HG03280 (cell line): ENCODE measurements around the gene LEUTX.
A peak's percentile ranks its signal among the peaks of the same experiment; 100 is the strongest.

ENCODE experiments used
- ATAC-seq: cut with Tn5 transposase; IDR thresholded peaks from one replicate; pipeline ENCODE4 v1.9.1; 2021; ENCODE audit warnings: mild to moderate bottlenecking, moderate library complexity; ENCODE audit not compliant: unreplicated experiment

The LEUTX gene

DNA sequence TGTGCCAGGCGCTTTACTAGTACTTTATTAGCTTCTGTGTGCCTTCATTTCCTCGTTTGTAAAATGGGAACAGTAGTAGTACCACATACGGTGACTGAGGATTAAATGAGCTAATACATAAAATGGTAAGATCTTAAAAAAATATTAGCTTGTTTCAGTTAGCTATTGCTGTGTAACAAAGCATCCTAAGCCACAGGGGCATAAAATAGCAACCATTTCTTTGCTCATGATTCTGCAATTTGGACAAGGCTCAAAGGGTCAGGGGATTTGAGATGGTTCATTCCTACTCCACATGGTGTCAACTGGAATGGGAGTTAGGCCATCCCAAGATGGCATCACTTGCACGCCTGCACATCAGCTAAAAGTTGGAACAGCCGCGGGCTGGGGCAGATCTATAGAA is 42.0 kb downstream of the LEUTX start:
- ATAC-seq, result no peak

DNA sequence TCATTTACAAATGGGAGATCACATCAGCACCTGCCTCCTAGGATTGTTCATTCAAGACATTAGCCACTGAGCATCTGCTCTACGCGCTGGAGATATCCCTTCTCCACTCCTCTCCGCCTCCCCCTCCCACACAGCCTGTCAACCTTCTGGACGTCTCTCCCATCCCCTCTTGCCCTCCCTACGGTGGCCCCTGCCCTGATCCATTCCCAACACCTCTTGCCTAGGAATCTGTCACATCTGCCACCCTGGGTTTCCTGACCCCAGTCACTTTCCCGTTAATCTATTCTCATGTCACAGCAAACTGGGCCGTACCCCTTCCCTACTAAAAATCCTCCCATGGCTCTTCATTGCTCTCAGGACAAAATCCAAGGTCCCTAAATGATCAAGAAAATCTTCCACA is 45.0 kb downstream of the LEUTX start:
- no peak for ATAC-seq

DNA sequence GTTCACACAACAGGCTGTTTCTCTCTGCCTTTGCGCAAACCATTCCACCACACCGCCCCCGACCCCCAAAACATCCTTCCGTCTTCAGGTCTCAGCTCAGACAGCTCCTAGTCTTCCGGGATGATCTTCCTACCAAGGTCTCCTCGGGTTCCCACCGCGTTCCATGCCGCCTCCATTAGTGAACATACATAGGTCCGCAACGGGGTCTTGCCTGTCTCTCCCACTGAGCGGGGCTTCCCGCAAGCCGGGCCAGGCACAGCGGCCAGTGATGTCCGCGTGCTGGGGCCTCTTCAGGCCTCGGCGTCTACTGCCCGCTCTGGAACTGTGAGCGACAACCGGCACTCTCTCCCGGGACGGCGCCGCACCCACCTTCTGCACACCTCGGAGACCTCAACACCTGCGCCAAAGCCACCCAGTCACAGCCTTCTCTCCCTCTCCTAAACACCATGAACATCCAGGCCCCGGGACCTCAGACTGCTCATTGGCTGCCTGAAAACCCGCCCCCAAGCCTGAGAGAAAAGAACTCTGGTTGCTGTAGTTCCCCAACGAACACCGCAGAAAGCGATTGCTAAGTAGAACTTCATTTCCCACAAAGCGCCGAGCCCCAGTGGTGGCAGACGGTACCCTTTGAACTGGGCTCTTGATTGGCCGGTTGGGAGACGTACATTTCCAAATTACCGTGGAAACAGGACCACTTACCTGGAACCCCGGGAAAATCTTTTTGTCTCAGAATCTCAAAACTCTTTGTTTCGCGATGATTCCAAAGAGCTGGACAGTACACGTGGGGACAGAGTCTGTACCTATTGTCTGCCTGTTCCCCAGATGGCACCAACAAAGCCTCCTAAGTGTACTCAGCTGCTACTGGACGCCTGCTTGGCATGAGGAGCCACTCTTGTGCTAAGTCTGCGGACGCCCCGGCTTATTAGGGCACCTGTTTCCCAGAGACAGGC is 45.8 kb downstream of the LEUTX start:
- peak; percentile 91 for ATAC-seq

DNA sequence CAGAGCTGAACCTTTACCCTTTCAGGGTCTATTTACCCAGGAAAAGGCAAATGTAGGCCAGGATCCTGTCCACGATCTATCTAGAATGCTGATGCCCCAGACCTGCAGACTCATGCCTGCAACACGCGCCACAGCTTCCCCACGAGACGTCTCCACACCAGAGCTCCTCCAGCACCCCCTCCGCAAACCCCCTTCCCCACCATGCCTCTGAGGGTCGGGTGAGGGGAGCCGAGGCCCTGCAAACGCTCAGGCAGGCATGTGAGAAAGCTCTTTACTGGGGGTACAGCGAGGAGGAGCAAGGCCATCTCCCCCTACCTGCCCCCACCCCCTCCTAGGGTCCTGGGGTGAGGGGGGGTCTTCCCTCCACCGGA is 46.4 kb downstream of the LEUTX start:
- no peak for ATAC-seq

DNA sequence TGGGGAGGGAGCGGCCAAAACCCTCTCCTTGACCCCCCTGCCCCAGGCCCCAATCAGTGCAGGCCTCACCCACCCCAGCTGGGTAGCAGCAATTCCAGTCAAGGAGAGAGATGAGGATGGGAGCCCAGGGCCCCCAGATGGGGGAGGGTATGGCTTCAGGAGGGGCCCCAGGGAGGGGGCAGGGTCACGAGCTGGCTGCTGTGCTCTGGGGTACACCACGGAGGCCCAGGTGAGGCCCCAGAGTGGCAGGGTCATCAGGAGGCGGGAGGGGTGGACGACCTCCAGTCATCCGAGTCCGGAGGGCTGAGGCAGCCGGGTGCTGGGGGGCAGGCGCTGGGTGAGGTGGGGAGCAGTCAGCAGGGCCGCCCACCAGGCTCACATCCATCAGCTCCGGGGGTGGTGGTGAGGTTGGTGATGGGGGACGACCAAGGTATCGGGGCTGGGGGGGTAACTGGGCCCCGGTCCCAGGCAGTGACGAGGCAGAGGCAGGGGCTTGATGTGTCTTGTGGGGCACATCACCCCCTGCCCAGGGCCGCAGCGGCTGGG is 47.0 kb downstream of the LEUTX start:
- no peak for ATAC-seq

DNA sequence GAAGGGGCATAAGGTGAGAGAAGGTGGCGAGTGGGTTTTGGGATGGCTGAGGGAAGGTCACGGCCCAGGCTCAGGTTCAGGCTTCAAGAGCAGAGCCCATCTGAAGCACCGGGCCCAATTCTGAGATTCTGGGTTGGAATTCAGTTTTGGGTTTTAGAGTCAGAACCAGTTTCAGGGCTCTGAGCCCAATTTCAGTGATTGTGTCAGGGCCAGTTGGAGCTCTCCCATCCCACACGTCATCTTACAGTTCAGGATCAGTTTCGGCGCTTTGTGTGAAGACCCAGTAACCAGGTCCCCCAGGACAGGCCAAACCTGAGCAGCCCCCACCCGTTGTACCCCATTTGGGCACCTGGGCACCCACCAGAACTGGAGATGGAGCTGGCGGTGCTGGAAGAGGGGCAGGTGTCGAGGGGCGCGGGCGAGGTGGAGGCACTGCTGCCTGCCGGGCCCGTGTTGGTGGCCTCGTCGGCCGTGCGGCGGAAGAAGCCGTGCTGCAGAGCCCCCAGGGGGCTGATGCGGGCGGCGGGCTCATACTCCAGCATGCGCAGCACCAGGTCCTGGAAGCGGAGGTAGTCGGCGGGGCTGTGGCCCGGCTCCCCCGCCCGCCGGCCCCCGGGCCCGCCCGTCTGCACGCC is 47.8 kb downstream of the LEUTX start:
- no peak for ATAC-seq

DNA sequence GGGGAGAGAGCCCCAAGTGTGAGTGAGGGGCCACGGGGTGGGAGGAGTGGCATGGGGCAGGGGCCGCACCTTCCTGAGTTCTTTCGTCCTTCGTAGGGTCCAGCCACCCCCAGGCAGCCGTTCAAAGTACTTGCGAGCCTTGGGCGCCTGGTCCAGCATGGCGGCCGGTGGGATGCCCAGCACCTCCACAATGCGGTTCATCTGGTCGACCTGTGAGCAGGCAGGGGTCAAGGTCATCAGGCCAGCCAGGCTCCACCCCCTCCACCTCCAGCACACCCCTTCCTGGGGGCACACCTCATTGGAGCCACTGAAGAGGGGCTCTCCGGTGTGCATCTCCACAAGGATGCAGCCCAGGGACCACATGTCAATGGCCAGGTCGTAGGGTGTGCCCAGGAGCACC is 48.6 kb downstream of the LEUTX start:
- no peak for ATAC-seq

DNA sequence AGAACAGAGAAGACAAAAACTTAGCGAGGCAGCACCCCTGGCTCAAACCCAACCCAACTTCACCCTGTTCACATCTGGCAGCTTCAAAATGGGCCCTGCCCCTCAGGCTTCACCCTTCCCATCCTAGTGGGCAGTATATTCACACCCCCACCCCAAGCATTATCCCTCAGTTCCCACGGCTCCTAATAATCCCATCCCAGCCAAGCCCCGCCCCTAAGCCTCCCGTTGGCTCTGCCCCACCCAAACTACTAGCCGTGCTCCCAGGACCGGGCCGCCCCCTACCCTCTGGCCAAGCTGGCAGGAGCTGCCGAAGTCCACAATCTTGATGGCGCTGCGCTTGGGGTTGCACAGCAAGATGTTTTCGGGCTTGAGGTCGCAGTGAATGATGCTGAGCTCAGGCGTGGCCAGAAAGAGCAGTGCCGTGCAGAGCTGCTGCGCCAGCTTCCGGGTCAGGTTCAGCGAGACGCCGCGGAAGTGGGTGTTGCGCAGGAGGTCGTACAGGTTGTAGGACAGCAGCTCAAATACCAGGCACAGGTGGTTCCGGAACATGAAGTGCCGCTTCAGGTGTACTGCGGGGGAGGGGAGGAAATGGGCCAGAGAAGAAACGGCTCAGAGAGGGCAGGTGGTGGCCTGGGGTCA is 49.5 kb downstream of the LEUTX start:
- no peak for ATAC-seq

DNA sequence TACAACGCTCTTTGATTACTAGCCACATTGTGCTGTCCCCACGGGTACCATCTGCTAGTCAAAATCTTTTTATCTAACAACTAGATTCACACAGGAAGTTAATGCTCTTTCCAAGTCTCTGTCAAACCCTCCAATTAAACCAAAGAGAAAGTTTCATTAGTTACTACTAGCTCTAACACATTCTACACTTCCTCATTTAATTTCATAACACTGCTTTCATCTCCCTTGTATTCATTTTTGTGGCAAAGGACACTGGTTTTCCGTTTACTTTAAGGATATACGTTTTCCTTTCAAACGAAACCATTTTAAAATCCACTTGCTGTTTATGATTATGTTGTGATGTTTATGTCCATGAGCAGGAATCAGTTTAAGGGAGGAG is 50.0 kb downstream of the LEUTX start:
- no peak for ATAC-seq

DNA sequence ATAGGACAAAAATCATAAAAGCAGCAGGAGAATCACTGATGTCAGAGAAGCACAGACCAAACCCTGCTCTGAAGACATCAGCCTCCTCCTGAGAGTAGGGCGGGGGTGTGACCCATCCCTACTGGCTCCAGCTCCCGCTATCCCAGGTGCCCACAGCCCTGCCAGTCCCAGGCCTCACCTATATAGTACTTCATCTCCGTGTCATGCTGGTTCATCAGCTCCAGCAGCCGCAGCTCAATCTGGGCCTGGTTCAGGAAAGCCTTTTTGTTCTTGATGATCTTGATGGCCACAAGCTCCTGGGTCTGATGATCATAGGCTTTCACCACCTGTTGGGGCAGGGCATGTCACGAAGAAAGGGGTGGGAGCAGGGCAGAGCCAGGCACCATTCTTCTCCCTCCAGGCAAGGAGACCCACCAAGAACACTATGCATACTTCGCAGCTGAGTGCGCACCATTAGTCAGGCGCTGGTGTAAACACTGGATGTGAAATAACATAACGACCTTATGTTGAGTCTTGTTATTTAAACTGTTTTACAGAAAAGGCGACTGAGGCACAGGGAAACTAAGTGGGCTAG is 51.1 kb downstream of the LEUTX start:
- ATAC-seq, result no peak

DNA sequence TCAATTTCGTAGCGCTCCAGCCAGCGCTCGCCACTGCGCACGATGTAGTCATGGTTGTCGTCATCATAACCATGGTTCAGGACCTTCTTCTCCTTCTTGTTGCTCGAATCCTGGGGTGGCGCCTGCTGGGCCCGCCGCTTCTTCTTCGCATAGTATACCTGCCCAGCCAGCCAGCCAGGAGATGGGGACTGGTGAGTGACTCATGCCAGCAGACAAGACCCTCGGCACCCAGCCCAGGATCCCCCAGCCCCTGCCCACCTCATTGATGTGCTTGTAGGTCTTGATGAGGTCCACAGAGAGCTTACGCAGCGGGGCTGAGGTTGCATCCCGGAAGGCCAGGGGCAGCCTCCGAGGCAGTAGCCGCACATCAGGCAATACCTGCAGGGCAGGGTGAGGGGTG is 51.8 kb downstream of the LEUTX start:
- no peak for ATAC-seq

DNA sequence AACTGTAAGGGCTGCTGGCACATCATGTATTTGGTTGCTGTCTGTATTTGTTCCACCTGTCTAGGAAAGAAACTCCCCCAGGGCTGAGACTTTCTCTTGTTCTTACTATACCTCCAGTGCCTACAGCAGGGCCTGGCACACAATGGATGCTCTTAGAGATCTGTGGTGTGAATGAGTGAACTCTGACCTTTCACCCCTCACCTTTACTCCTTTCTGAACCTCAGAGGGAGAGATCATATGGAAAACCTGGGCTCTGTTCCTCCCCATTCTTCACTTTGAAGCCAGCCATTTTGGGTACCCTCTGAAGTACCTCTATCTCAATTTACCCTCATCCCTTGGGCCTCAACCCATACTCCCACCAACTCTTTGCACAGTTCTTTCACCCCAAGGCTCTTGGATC is 52.2 kb downstream of the LEUTX start:
- ATAC-seq, result no peak

DNA sequence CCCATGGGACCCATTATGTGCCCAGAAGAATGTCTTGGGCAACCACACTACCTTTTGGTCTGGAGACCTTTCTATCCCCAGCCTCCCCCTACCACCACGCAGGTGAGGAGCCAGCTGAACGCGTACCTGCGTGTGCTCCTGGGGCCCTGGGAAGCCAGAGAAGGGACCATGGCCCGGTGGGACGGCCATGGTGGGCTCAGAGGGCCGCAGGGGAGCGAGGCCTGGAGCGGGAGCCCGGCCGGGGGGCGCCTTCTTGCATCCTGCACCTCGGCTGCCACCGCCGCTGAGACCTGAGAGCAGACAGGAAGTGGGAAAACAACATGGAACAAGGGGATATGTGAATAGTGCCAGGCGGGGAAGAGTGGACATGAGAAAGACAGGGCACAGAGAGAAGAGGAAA is 53.0 kb downstream of the LEUTX start:
- ATAC-seq, result no peak

DNA sequence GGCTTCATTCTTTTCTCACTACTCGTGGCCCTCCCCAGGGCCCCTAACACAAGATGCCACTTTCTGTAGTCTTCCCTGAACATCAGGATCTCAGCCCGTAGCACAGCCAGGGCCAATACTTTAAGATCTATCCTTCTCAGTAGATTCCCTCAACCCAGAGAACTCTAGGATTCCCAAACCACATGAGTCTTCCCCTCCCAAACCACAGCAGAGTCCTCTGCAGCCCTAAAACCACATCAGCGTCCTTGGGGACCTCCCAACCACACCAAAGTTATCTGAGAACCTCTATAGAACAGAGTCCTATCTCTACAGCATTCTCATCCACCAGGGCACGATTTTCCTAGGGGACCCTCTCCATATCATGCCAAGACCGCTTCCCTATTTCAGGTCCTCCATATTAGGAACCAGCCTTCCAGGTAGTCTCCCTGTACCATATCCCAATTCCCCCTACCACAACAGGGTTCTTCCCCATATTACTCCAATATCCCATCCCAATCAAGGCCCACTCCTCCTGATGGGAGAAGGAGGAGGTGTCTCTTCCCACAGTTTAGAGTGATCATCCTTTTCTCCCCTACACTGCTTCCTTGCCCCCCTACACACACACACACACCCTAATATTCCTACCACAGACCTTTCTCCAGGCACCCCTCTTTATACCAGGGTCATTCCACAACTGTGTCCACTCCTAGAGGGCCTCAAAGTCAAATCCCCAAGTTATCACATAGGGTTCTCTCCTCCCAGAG is 53.9 kb downstream of the LEUTX start:
- ATAC-seq, result no peak

DNA sequence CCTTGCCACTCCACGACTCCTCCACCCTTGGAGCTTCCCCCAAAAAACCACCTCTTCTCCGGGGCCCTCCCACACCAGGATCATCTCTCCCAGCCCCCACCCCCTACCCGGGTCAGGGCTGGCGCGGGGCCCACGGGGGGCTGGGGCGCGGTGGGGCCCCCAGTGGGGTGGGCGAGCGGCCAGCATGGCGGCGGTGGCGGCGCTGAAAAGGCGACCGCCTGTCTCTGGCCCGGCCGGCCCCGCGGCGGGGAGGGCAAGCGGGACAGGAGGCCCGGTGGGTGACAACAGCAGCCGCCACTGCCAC is 54.5 kb downstream of the LEUTX start:
- no peak for ATAC-seq

DNA sequence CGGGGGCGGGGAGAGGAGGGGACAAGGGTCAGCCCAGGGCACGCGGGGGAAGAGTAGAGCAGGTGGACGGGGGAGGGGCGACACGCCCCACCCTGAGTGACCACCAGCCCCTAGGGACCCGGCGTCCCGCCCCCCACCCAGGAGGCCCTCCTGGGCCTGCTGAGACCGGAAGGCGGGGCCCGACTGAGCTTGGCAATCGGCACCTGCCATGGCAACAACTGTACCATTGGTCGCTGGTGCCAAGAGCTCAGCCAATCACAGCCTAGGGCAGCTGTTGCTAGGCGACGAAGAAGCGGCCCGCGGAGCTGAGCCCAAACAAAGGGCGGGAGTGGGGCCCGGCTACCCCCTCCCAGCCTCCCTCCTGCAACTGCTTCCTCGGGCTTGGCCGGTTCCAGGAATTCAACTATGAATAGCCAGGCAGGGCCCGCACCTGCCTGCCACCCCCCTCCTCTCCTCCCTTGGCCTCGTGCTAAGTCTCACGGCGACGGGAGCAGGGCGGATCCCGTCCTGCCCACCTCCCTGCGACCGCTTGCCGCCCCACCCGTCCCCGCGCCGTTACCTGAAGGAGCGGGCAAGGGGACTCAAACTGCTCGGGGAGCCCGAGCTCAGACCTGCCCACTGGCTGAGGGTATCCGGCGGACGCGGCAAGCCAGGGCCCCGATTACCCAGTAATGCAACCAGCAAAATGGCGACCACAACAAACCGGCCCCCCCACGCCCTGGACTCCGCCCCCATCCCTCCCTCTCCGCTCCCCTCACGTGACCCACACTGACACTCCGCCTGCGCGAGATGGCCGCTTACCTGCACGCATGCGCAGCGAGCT is 55.0 kb downstream of the LEUTX start, which contains the start of gene DYRK1B:
Gene DYRK1B, minus strand, starts transcription at position 699 of the 823 bp plus-strand sequence. CDS start 2,295 bp downstream, outside the sequence.
- peak; percentile 88 for ATAC-seq

DNA sequence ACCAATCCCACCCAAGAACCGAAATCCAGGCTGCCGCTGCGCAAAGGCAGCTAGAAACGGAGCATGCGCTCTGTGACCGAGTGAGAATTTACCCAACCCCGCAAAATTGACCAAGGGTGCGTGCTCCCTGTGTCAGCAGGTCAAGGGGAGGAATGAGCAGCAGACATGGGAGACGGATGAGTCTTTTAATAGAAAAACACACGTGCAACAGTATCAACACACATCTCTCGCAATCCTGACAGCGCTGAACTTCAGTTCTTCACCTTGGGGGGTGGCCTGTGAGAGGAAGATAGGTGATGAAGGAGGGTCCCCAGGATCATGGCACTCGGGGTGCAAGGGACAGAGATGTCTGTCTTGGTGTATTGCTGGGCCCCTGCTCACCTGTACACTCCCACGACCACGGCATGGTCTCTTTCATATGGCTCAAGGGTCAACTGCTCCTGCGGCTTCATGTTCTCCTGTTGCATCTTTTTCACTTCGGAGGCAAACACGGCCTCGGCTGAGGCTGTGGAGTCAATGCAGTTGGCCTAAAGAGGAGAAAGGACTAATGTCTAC is 55.7 kb downstream of the LEUTX start:
- peak; percentile 0 for ATAC-seq
